HL-60 (cell line): Measurements from ENCODE around the gene CDRT4.

Experiments
- CTCF ChIP-seq: IDR thresholded peaks from one replicate; pipeline ENCODE4 v1.5.1; 2011; ENCODE audit warnings: low read length, control low read depth, inconsistent platforms; ENCODE audit not compliant: insufficient read depth
- GABPA ChIP-seq: IDR thresholded peaks from 2 replicates; pipeline ENCODE4 v1.6.1; 2012; ENCODE audit warnings: low read depth
- POLR2AphosphoS5 ChIP-seq: IDR thresholded peaks from 2 replicates; pipeline ENCODE4 v1.6.1; 2012; ENCODE audit warnings: low read depth
- REST ChIP-seq: IDR thresholded peaks from 2 replicates; pipeline ENCODE4 v1.6.1; 2012; ENCODE audit warnings: low read depth; ENCODE audit not compliant: insufficient replicate concordance

- no peak for TF ChIP-seq CTCF
- TF ChIP-seq REST, result no peak
- TF ChIP-seq POLR2AphosphoS5, result no peak
- no peak for TF ChIP-seq GABPA
Observed at GRCh38 chr17:15414532-15415306, 52.7 kb downstream of the CDRT4 start.
